Smooth muscle cell (in vitro differentiated cells): ENCODE measurements around the gene ZNF560. TPM values are rescaled to one million over a fixed set of nuclear protein-coding genes. Genes with fewer than 3 reads are reported as not detected.
A peak's percentile ranks its signal among the peaks of the same experiment; 100 is the strongest.

ENCODE experiments used
- DNase-seq: peaks from one replicate; lab custom pipeline; 2025; ENCODE audit not compliant: unreplicated experiment; lab: John Stamatoyannopoulos, UW
- H2AFZ ChIP-seq: fragments of 200-600 bp; sonication (generic); 2 replicates; pipeline ENCODE4 v1.6.0; 2016; ENCODE audit warnings: antibody characterized with exemption, low read depth, mild to moderate bottlenecking
- H3F3A ChIP-seq: fragments of 200-600 bp; sonication (generic); 2 replicates; pipeline ENCODE4 v1.6.0; 2017; ENCODE audit warnings: antibody characterized with exemption, low read depth
- H3K27ac ChIP-seq: fragments of 200-600 bp; sonication (generic); 2 replicates; pipeline ENCODE4 v1.5.1; 2016; ENCODE audit warnings: low read depth, mild to moderate bottlenecking
- H3K27me3 ChIP-seq: fragments of 200-600 bp; sonication (generic); 2 replicates; pipeline ENCODE4 v1.6.1; 2016; ENCODE audit warnings: low read depth, mild to moderate bottlenecking
- H3K36me3 ChIP-seq: fragments of 200-600 bp; sonication (generic); 2 replicates; pipeline ENCODE4 v1.5.1; 2016; ENCODE audit warnings: low read depth
- H3K4me1 ChIP-seq: fragments of 200-600 bp; sonication (generic); 2 replicates; pipeline ENCODE4 v1.5.1; 2016; ENCODE audit warnings: low read depth
- H3K4me2 ChIP-seq: fragments of 200-600 bp; sonication (generic); 2 replicates; pipeline ENCODE4 v1.6.0; 2016; ENCODE audit warnings: mild to moderate bottlenecking
- H3K4me3 ChIP-seq: fragments of 200-600 bp; sonication (generic); 2 replicates; pipeline ENCODE4 v1.5.1; 2016; ENCODE audit warnings: mild to moderate bottlenecking
- H3K79me2 ChIP-seq: fragments of 200-600 bp; sonication (generic); 2 replicates; pipeline ENCODE4 v1.6.0; 2016; ENCODE audit warnings: low read depth, mild to moderate bottlenecking
- H3K9ac ChIP-seq: fragments of 200-600 bp; sonication (generic); 2 replicates; pipeline ENCODE4 v1.6.0; 2016; ENCODE audit warnings: low read depth
- H3K9me3 ChIP-seq: fragments of 200-600 bp; sonication (generic); replicated peaks from 2 replicates; pipeline ENCODE4 v1.5.1; 2016; ENCODE audit warnings: low read depth
- H4K20me1 ChIP-seq: fragments of 200-600 bp; sonication (generic); 2 replicates; pipeline ENCODE4 v1.6.0; 2016; ENCODE audit warnings: low read depth
- WGBS: methylation state at CpG from one replicate; pipeline ENCODE4 v1.1.7; 2016; ENCODE audit warnings: low lambda C conversion rate; 5-methylcytosine and 5-hydroxymethylcytosine counted together
- polyA plus RNA-seq: library from polyadenylated mRNA; unstranded; fragments of >200 nt; fragmentation: Nextera tagmentation; extraction: Ambion mirVana; gene quantifications from 2 replicates; pipeline ENCODE4 v1.2.1, GENCODE V29; 2016
- total RNA-seq: library from RNA; depleted of rRNA; stranded (reverse); fragments of >200 nt; gene quantifications from 2 replicates; pipeline ENCODE4 v1.2.3, GENCODE V29; 2014
- TF ChIP-seq, protein P1 (sequence below): fragments of 200-600 bp; sonication (generic); IDR thresholded peaks from 2 replicates; pipeline ENCODE4 v1.5.1; 2017; ENCODE audit warnings: borderline replicate concordance, mild to moderate bottlenecking, antibody characterized with exemption; ENCODE audit not compliant: insufficient read depth, poor library complexity, severe bottlenecking

The ZNF560 gene
- total and polyA plus RNA-seq, 2 experiments from 2014 or later: not detected

GRCh38 chr19:9445037-9445436 lies 53.4 kb downstream of the ZNF560 start:
- DNase-seq: no peak
- Histone ChIP-seq H3K4me2 (no peak overlapping the region), H3K27me3 (no peaks in the 10 kb centered on the region), H2AFZ (no peak overlapping the region), H3K79me2 (no peaks in the 10 kb centered on the region), H4K20me1 (no peaks in the 10 kb centered on the region), H3K4me3 (no peak overlapping the region), H3K4me1 (no peaks in the 10 kb centered on the region), H3K9me3 (peaks cover 37% of the 10 kb centered on the region), H3K9ac (no peak overlapping the region), H3F3A (no peaks in the 10 kb centered on the region), H3K36me3 (peaks cover 7% of the 10 kb centered on the region), H3K27ac (no peak overlapping the region)
- TF ChIP-seq, protein P1, sequence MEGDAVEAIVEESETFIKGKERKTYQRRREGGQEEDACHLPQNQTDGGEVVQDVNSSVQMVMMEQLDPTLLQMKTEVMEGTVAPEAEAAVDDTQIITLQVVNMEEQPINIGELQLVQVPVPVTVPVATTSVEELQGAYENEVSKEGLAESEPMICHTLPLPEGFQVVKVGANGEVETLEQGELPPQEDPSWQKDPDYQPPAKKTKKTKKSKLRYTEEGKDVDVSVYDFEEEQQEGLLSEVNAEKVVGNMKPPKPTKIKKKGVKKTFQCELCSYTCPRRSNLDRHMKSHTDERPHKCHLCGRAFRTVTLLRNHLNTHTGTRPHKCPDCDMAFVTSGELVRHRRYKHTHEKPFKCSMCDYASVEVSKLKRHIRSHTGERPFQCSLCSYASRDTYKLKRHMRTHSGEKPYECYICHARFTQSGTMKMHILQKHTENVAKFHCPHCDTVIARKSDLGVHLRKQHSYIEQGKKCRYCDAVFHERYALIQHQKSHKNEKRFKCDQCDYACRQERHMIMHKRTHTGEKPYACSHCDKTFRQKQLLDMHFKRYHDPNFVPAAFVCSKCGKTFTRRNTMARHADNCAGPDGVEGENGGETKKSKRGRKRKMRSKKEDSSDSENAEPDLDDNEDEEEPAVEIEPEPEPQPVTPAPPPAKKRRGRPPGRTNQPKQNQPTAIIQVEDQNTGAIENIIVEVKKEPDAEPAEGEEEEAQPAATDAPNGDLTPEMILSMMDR: no peak
- 82% methylated on average over 1 of the region's 1 CpG for WGBS

DNA sequence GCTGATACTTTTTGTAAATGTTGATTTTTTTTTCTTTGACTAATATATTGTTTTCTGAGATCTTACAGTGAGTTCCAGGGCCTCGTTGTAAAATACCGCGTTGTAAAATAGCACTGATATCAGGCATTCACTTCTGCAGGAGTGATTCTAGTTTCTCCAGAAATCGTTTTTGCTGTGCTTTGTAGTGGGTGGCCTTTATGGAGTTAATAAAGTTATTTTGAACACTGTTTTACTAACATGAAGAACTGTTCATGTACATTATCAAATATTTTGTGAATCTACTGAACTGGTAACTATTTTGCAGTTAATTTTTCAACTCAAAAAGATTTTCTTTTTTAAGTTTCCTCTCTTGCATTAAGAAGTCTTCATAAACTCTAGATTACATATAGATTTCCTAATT lies 62.1 kb downstream of the ZNF560 start:
- H4K20me1 ChIP-seq: no peaks in the 10 kb centered on the region
- H3K9ac ChIP-seq: peak overlapping the region; percentile 91
- peaks cover 29% of the 10 kb centered on the region for H3K79me2 ChIP-seq
- peaks cover 7% of the 10 kb centered on the region for H3K4me1 ChIP-seq
- peak overlapping the region; percentile 96 for H3K4me2 ChIP-seq
- H3F3A ChIP-seq: no peaks in the 10 kb centered on the region
- peaks cover 11% of the 10 kb centered on the region for H3K36me3 ChIP-seq
- H3K27ac ChIP-seq: no peak overlapping the region
- H3K4me3 ChIP-seq: peak overlapping the region; percentile 76
- no peak for DNase-seq
- H2AFZ ChIP-seq: no peak overlapping the region
- no peaks in the 10 kb centered on the region for H3K27me3 ChIP-seq
- TF ChIP-seq, protein P1: no peak
- peaks cover 3% of the 10 kb centered on the region for H3K9me3 ChIP-seq
- WGBS: 91% methylated on average over 4 of the region's 4 CpGs

- H3K4me3 ChIP-seq: peak within 1 kb of the TSS; percentile 76
- WGBS: 20% methylated on average over 55 of the region's 56 CpGs
- peaks cover 9% of the 10 kb centered on the region for H3K36me3 ChIP-seq
- no peaks in the 10 kb centered on the region for H3K9me3 ChIP-seq
- peak within 1 kb of the TSS; percentile 96 for H3K4me2 ChIP-seq
- H4K20me1 ChIP-seq: no peaks in the 10 kb centered on the region
- H3K9ac ChIP-seq: peak within 1 kb of the TSS; percentile 91
- TF ChIP-seq, protein P1: peak; percentile 42
- H3K27ac ChIP-seq: peak within 1 kb of the TSS; percentile 72
- H2AFZ ChIP-seq: peak within 1 kb of the TSS; percentile 96
- DNase-seq: peak; percentile 46
- H3K27me3 ChIP-seq: no peaks in the 10 kb centered on the region
- peaks cover 29% of the 10 kb centered on the region for H3K79me2 ChIP-seq
- H3K4me1 ChIP-seq: peaks cover 7% of the 10 kb centered on the region
- H3F3A ChIP-seq: no peaks in the 10 kb centered on the region
These were observed 62.8 kb downstream of the ZNF560 start, which contains the start of gene ZNF266 for GRCh38 chr19:9435279-9436268. ZNF266 (minus strand) TSS chr19:9435573; CDS start chr19:9420089, 15,484 bp downstream.
